Body of pancreas (tissue), 4 donors: Measurements from ENCODE around the gene DLGAP1.

Experiments used
- CTCF ChIP-seq, 7 experiments: fragments of 450-650 bp in 4 of 7; fragments of 200-600 bp in 3 of 7; sonication (generic) in 3 of 7; IDR thresholded peaks; one replicate each; pipeline ENCODE4 v1.5.1; 2016 to 2019; ENCODE audit warnings: antibody characterized with exemption in 7 of 7
- POLR2A ChIP-seq, 3 donors: fragments of 450-650 bp; IDR thresholded peaks; one replicate each; pipeline ENCODE4 v1.6.1; 2016; ENCODE audit warnings: antibody characterized with exemption in 3 of 3, mild to moderate bottlenecking in 2 of 3

DNA sequence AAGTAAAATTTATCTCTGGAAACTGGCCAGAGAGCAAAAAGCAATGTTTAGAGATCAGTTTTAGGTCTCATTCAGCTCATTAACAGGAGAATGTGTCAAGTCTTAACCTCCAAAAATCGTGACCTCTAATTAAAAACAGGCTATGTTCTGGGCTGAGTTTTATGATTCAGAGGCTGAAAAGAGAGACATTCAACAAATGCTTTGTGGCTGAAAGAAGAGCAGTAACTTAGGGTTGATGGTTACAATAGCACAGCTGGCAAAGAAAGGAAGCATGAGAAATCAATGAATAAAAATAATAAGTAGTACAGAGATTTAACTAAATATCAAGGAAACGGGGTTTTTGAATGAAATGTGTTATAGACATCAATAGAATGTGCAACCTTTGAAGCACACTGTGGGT, 992.1 kb downstream of the DLGAP1 start:
- TF ChIP-seq CTCF (IDR thresholded peaks at IDR 0.05): no peak
- no peak for TF ChIP-seq POLR2A (IDR thresholded peaks at IDR 0.05)
